ENCODE data around the gene APOL1. TPM values are rescaled to one million over a fixed set of nuclear protein-coding genes. Genes with fewer than 3 reads are reported as not detected.

Gene APOL1
- total and polyA plus RNA-seq, 7 donors = 6.6 to 64.0 (median 16.0) TPM

GRCh38 chr22:36303115-36303467 lies 50.2 kb downstream of the APOL1 start:
- intact Hi-C loops (cut with DNase I) = no loop called here
- H3K4me3 ChIP-seq = no peak overlapping the region
- peaks cover 63 to 100% (median 94%) of the 10 kb centered on the region in 4 donors for H3K36me3 ChIP-seq
- no peaks in the 10 kb centered on the region for H3K27me3 ChIP-seq
- no peaks in the 10 kb centered on the region for H3K9me3 ChIP-seq
- WGBS, 2 donors = 80 to 81% methylated on average over 9 of the region's 9 CpGs
- peaks cover 0 to 74% (median 65%) of the 10 kb centered on the region in 4 donors for H3K4me1 ChIP-seq
- no peak for DNase-seq
- H3K27ac ChIP-seq = peak overlapping the region; percentile 77 to 100 (median 89)
- TF ChIP-seq POLR2AphosphoS5 (IDR thresholded peaks at IDR 0.05) = no peak
- no peak for TF ChIP-seq POLR2A (IDR thresholded peaks at IDR 0.05)
- TF ChIP-seq CTCF (IDR thresholded peaks at IDR 0.05) = no peak
- no peak for TF ChIP-seq EP300 (IDR thresholded peaks at IDR 0.05)

DNA sequence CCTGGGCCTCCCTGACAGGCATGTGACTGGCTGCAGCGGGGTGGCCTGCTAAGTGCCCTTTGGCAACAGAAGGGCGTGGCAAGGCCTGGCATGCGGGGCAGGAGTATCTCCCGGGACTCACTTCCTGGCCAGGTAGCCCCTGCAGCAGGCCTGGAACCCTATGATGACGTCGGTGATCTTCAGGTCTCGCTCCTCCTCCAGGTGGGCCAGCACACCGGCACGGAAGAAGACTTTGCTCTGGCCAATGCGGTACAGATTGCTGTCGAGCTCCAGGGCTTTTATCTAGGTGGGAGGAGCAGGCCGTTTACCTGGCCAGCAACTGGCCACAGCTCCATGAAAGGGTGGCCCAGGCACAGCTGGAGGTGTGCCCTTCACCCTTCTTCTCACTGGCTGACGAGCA lies 50.9 kb downstream of the APOL1 start:
- intact Hi-C loops (cut with DNase I) = loop anchor here (1.0 kb wide), 1 partner anchor 167 kb away; no protein-coding TSS in a partner anchor
- DNase-seq = no peak
- Histone ChIP-seq H3K9me3 (no peaks in the 10 kb centered on the region), H3K27ac (peak overlapping the region; percentile 77 to 100 (median 89)), H3K27me3 (no peaks in the 10 kb centered on the region), H3K4me3 (no peak overlapping the region), H3K4me1 (peaks cover 0 to 76% (median 69%) of the 10 kb centered on the region in 4 donors), H3K36me3 (peaks cover 64 to 100% (median 94%) of the 10 kb centered on the region in 4 donors)
- 20 to 69% methylated on average over 13 of the region's 13 CpGs for WGBS, 2 donors
- no peak for TF ChIP-seq POLR2A (IDR thresholded peaks at IDR 0.05)
- peak in 3 of 4 donors; percentile 7 to 20 (median 16) for TF ChIP-seq POLR2AphosphoS5 (IDR thresholded peaks at IDR 0.05)

GRCh38 chr22:36304429-36304828 lies 51.5 kb downstream of the APOL1 start:
- peak in 1 of 4 donors; percentile 9 for TF ChIP-seq POLR2AphosphoS5 (IDR thresholded peaks at IDR 0.05)
- no peak for TF ChIP-seq CTCF (IDR thresholded peaks at IDR 0.05)
- TF ChIP-seq POLR2A (IDR thresholded peaks at IDR 0.05) = no peak
- no peak for TF ChIP-seq EP300 (IDR thresholded peaks at IDR 0.05)
- Histone ChIP-seq H3K4me1 (peaks cover 0 to 79% (median 69%) of the 10 kb centered on the region in 4 donors), H3K9me3 (no peaks in the 10 kb centered on the region), H3K36me3 (peaks cover 64 to 100% (median 94%) of the 10 kb centered on the region in 4 donors), H3K27me3 (no peaks in the 10 kb centered on the region), H3K4me3 (no peak overlapping the region), H3K27ac (peak overlapping the region; percentile 77 to 100 (median 89))
- WGBS, 2 donors = 65 to 78% methylated on average over 10 of the region's 10 CpGs
- intact Hi-C loops (cut with DNase I) = loop anchor here (1.0 kb wide), 1 partner anchor 167 kb away; no protein-coding TSS in a partner anchor
- DNase-seq = no peak

- TF ChIP-seq POLR2AphosphoS5 (IDR thresholded peaks at IDR 0.05) = peak in 2 of 4 donors; percentile 23 to 28
- no peak for TF ChIP-seq EP300 (IDR thresholded peaks at IDR 0.05)
- Histone ChIP-seq H3K27ac (peak overlapping the region; percentile 77 to 100 (median 89)), H3K9me3 (no peaks in the 10 kb centered on the region), H3K36me3 (peaks cover 60 to 100% (median 92%) of the 10 kb centered on the region in 4 donors), H3K4me3 (no peak overlapping the region), H3K4me1 (peaks cover 0 to 69% (median 63%) of the 10 kb centered on the region in 4 donors), H3K27me3 (no peaks in the 10 kb centered on the region)
- DNase-seq = no peak
- 91 to 94% methylated on average over 19 of the region's 19 CpGs for WGBS, 2 donors
- intact Hi-C loops (cut with DNase I) = no loop called here
Observed at GRCh38 chr22:36305813-36306212, 52.9 kb downstream of the APOL1 start.

- intact Hi-C loops (cut with DNase I) = no loop called here
- Histone ChIP-seq H3K27ac (peak overlapping the region; percentile 77 to 100 (median 89)), H3K9me3 (no peaks in the 10 kb centered on the region), H3K27me3 (no peaks in the 10 kb centered on the region), H3K36me3 (peaks cover 60 to 100% (median 92%) of the 10 kb centered on the region in 4 donors), H3K4me3 (no peak overlapping the region), H3K4me1 (peaks cover 0 to 65% (median 59%) of the 10 kb centered on the region in 4 donors)
- TF ChIP-seq CTCF (IDR thresholded peaks at IDR 0.05) (no peak), POLR2A (IDR thresholded peaks at IDR 0.05) (no peak), POLR2AphosphoS5 (IDR thresholded peaks at IDR 0.05) (no peak), EP300 (IDR thresholded peaks at IDR 0.05) (no peak)
- 87 to 90% methylated on average over 18 of the region's 18 CpGs for WGBS, 2 donors
- no peak for DNase-seq
Observed at GRCh38 chr22:36306227-36306626, 53.3 kb downstream of the APOL1 start.
